ENCODE results near the gene METTL16. TPM values are rescaled to one million over a fixed set of nuclear protein-coding genes. Genes with fewer than 3 reads are reported as not detected.

The METTL16 gene
- total RNA-seq, 2 experiments from 2014 or later = 55.7 to 58.0 TPM

- Histone ChIP-seq H3K27ac (ENCODE audit: low read depth in 1 of 2, low read length in 2 of 2) (no peak overlapping the region), H3K4me1 (ENCODE audit: insufficient read depth, low read length) (peaks cover 7% of the 10 kb centered on the region), H3K27me3 (ENCODE audit: control insufficient read depth in 1 of 2, insufficient read depth in 2 of 2, low read length in 2 of 2) (no peaks in the 10 kb centered on the region), H3K4me3 (ENCODE audit: low read length) (no peak overlapping the region), H3K9me3 (ENCODE audit: control insufficient read depth in 1 of 2, insufficient read depth in 1 of 2, low read length in 2 of 2) (no peaks in the 10 kb centered on the region), H3K36me3 (ENCODE audit: insufficient read depth, low read length) (peaks cover 49% of the 10 kb centered on the region)
- Mint-ChIP-seq H3K4me3 (no peak overlapping the region), H3K36me3 (ENCODE audit: low read depth) (peaks cover 72% of the 10 kb centered on the region), H3K4me1 (ENCODE audit: low read depth) (peaks cover 35% of the 10 kb centered on the region), H3K27me3 (no peaks in the 10 kb centered on the region), H3K27ac (no peak overlapping the region), H3K9me3 (no peaks in the 10 kb centered on the region)
- DNase-seq = no peak
- ChIA-PET CTCF (no interaction called here), POLR2A (no interaction called here)
- no peak for TF ChIP-seq CTCF (IDR thresholded peaks at IDR 0.05)
- no peak for ATAC-seq (ENCODE audit: poor library complexity)
- intact Hi-C loops (cut with DNase I, micrococcal nuclease) = no loop called here
These were observed 33.2 kb downstream of the METTL16 start for GRCh38 chr17:2478458-2478857.

- no peak for ATAC-seq (ENCODE audit: poor library complexity)
- Mint-ChIP-seq H3K36me3 (ENCODE audit: low read depth) (peaks cover 80% of the 10 kb centered on the region), H3K4me3 (no peak overlapping the region), H3K4me1 (ENCODE audit: low read depth) (peaks cover 10% of the 10 kb centered on the region), H3K9me3 (no peaks in the 10 kb centered on the region), H3K27me3 (no peaks in the 10 kb centered on the region), H3K27ac (no peak overlapping the region)
- CTCF ChIA-PET = no interaction called here
- H3K27ac ChIP-seq (ENCODE audit: low read depth in 1 of 2, low read length in 2 of 2) = no peak overlapping the region
- DNase-seq = no peak
- H3K36me3 ChIP-seq (ENCODE audit: insufficient read depth, low read length) = peaks cover 69% of the 10 kb centered on the region
- no peak overlapping the region for H3K4me3 ChIP-seq (ENCODE audit: low read length)
- no peaks in the 10 kb centered on the region for H3K27me3 ChIP-seq (ENCODE audit: control insufficient read depth in 1 of 2, insufficient read depth in 2 of 2, low read length in 2 of 2)
- POLR2A ChIA-PET = no interaction called here
- no peak for TF ChIP-seq CTCF (IDR thresholded peaks at IDR 0.05)
- no peaks in the 10 kb centered on the region for H3K4me1 ChIP-seq (ENCODE audit: insufficient read depth, low read length)
- intact Hi-C loops (cut with DNase I, micrococcal nuclease) = no loop called here
- no peaks in the 10 kb centered on the region for H3K9me3 ChIP-seq (ENCODE audit: control insufficient read depth in 1 of 2, insufficient read depth in 1 of 2, low read length in 2 of 2)
These were observed 36.6 kb downstream of the METTL16 start for GRCh38 chr17:2475056-2475455.

- Histone ChIP-seq H3K9me3 (ENCODE audit: control insufficient read depth in 1 of 2, insufficient read depth in 1 of 2, low read length in 2 of 2) (no peaks in the 10 kb centered on the region), H3K27me3 (ENCODE audit: control insufficient read depth in 1 of 2, insufficient read depth in 2 of 2, low read length in 2 of 2) (no peaks in the 10 kb centered on the region), H3K4me1 (ENCODE audit: insufficient read depth, low read length) (no peaks in the 10 kb centered on the region), H3K36me3 (ENCODE audit: insufficient read depth, low read length) (peaks cover 72% of the 10 kb centered on the region), H3K27ac (ENCODE audit: low read depth in 1 of 2, low read length in 2 of 2) (no peak overlapping the region), H3K4me3 (ENCODE audit: low read length) (no peak overlapping the region)
- no peak for TF ChIP-seq CTCF (IDR thresholded peaks at IDR 0.05)
- Mint-ChIP-seq H3K36me3 (ENCODE audit: low read depth) (peaks cover 87% of the 10 kb centered on the region), H3K9me3 (no peaks in the 10 kb centered on the region), H3K27me3 (no peaks in the 10 kb centered on the region), H3K27ac (no peak overlapping the region), H3K4me3 (no peak overlapping the region), H3K4me1 (ENCODE audit: low read depth) (peaks cover 10% of the 10 kb centered on the region)
- ChIA-PET CTCF (no interaction called here), POLR2A (no interaction called here)
- intact Hi-C loops (cut with DNase I, micrococcal nuclease) = no loop called here
- DNase-seq = no peak
- ATAC-seq (ENCODE audit: poor library complexity) = no peak
These were observed 37.3 kb downstream of the METTL16 start for GRCh38 chr17:2474371-2474770.
